VCaP (cell line): ENCODE measurements around the gene KRT76.

Experiments
- H3K27ac ChIP-seq: fragments of 450-650 bp; 2 replicates; pipeline ENCODE4 v1.5.1; 2017
- TF ChIP-seq, protein P1 (sequence below): fragments of 450-650 bp; conservative IDR thresholded peaks from 2 replicates; pipeline ENCODE4 v1.5.1; 2017; ENCODE audit warnings: mild to moderate bottlenecking, moderate library complexity

Gene KRT76

GRCh38 chr12:52788876-52789636 lies 11.9 kb upstream of the KRT76 start:
- no peak overlapping the region for H3K27ac ChIP-seq
- TF ChIP-seq, protein P1, sequence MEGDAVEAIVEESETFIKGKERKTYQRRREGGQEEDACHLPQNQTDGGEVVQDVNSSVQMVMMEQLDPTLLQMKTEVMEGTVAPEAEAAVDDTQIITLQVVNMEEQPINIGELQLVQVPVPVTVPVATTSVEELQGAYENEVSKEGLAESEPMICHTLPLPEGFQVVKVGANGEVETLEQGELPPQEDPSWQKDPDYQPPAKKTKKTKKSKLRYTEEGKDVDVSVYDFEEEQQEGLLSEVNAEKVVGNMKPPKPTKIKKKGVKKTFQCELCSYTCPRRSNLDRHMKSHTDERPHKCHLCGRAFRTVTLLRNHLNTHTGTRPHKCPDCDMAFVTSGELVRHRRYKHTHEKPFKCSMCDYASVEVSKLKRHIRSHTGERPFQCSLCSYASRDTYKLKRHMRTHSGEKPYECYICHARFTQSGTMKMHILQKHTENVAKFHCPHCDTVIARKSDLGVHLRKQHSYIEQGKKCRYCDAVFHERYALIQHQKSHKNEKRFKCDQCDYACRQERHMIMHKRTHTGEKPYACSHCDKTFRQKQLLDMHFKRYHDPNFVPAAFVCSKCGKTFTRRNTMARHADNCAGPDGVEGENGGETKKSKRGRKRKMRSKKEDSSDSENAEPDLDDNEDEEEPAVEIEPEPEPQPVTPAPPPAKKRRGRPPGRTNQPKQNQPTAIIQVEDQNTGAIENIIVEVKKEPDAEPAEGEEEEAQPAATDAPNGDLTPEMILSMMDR = no peak

- TF ChIP-seq, protein P1 = no peak
- no peak overlapping the region for H3K27ac ChIP-seq
Observed at GRCh38 chr12:52788192-52788875, 11.2 kb upstream of the KRT76 start.

GRCh38 chr12:52787324-52788191 lies 10.4 kb upstream of the KRT76 start:
- no peak overlapping the region for H3K27ac ChIP-seq
- TF ChIP-seq, protein P1 = no peak

- TF ChIP-seq, protein P1 = no peak
- H3K27ac ChIP-seq = no peak overlapping the region
Observed at GRCh38 chr12:52784909-52785308, 7.8 kb upstream of the KRT76 start.

GRCh38 chr12:52783563-52784316 lies 6.6 kb upstream of the KRT76 start:
- no peak overlapping the region for H3K27ac ChIP-seq
- TF ChIP-seq, protein P1 = no peak

- TF ChIP-seq, protein P1 = no peak
- H3K27ac ChIP-seq = no peak overlapping the region
Observed at GRCh38 chr12:52782502-52782901, 5.4 kb upstream of the KRT76 start.
